RWPE2 (cell line): ENCODE data around the gene KPTN.

Experiments used
- ATAC-seq: fragments of 200-7000 bp; cut with Tn5 transposase; 3 replicates; pipeline ENCODE4 v1.9.1; 2021; ENCODE audit warnings: low read depth
- DNase-seq: peaks from one replicate; pipeline ENCODE4 v3.0.0-alpha.2; 2020; ENCODE audit warnings: low spot score
- H3K27ac ChIP-seq: fragments of 450-650 bp; 2 replicates; pipeline ENCODE4 v1.5.1; 2017; ENCODE audit warnings: mild to moderate bottlenecking; ENCODE audit not compliant: poor library complexity, severe bottlenecking
- H3K27me3 ChIP-seq: fragments of 250-450 bp; sonication (Bioruptor Pico); 2 replicates; pipeline ENCODE4 v1.5.1; 2021; ENCODE audit warnings: mild to moderate bottlenecking, moderate library complexity; ENCODE audit not compliant: insufficient read depth, poor library complexity, severe bottlenecking
- H3K36me3 ChIP-seq: fragments of 250-450 bp; sonication (Bioruptor Pico); 2 replicates; pipeline ENCODE4 v1.5.1; 2020; ENCODE audit warnings: low read depth, mild to moderate bottlenecking, moderate library complexity
- H3K4me1 ChIP-seq: fragments of 250-450 bp; sonication (Bioruptor Pico); 2 replicates; pipeline ENCODE4 v1.5.1; 2021; ENCODE audit warnings: mild to moderate bottlenecking, moderate library complexity; ENCODE audit not compliant: insufficient read depth, poor library complexity, severe bottlenecking
- H3K4me3 ChIP-seq: fragments of 250-450 bp; sonication (Bioruptor Pico); 2 replicates; pipeline ENCODE4 v1.5.1; 2021; ENCODE audit warnings: mild to moderate bottlenecking, moderate library complexity; ENCODE audit not compliant: severe bottlenecking
- H3K9me3 ChIP-seq: fragments of 250-450 bp; sonication (Bioruptor Pico); 2 replicates; pipeline ENCODE4 v1.5.1; 2021; ENCODE audit warnings: mild to moderate bottlenecking, moderate library complexity; ENCODE audit not compliant: severe bottlenecking
- TF ChIP-seq, protein P1 (sequence below): fragments of 450-650 bp; IDR thresholded peaks from one replicate; pipeline ENCODE4 v1.5.1; 2017; ENCODE audit warnings: mild to moderate bottlenecking, moderate library complexity; ENCODE audit not compliant: poor library complexity, severe bottlenecking

The KPTN gene

DNA sequence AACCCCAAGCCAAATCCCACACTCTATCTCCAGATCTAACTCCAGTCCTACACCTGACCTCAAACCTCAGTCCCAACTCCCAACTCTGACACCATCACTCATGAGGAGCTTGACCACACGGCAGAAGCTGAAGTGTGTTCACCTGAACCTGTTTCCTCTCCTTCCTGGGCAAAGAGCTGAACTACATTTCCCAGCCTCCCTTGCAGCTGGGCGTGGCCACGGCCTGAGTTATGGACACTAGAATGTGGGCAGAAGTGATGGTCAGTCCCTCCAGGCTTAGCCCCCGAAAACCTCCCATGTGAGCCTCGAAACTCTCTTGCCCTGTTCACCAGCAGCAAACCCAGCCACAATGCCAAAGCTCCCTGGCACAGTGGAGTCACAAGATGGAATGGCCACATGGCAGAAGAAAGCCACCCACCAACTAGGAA is 45.2 kb downstream of the KPTN start:
- ATAC-seq (peak; percentile 46; the same call in 1 of the 3 replicates), DNase-seq (no peak)
- Histone ChIP-seq H3K36me3 (no peaks in the 10 kb centered on the region), H3K4me1 (no peaks in the 10 kb centered on the region), H3K27ac (no peak overlapping the region), H3K27me3 (no peaks in the 10 kb centered on the region), H3K4me3 (no peak overlapping the region), H3K9me3 (no peaks in the 10 kb centered on the region)
- TF ChIP-seq, protein P1, sequence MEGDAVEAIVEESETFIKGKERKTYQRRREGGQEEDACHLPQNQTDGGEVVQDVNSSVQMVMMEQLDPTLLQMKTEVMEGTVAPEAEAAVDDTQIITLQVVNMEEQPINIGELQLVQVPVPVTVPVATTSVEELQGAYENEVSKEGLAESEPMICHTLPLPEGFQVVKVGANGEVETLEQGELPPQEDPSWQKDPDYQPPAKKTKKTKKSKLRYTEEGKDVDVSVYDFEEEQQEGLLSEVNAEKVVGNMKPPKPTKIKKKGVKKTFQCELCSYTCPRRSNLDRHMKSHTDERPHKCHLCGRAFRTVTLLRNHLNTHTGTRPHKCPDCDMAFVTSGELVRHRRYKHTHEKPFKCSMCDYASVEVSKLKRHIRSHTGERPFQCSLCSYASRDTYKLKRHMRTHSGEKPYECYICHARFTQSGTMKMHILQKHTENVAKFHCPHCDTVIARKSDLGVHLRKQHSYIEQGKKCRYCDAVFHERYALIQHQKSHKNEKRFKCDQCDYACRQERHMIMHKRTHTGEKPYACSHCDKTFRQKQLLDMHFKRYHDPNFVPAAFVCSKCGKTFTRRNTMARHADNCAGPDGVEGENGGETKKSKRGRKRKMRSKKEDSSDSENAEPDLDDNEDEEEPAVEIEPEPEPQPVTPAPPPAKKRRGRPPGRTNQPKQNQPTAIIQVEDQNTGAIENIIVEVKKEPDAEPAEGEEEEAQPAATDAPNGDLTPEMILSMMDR, result no peak

DNA sequence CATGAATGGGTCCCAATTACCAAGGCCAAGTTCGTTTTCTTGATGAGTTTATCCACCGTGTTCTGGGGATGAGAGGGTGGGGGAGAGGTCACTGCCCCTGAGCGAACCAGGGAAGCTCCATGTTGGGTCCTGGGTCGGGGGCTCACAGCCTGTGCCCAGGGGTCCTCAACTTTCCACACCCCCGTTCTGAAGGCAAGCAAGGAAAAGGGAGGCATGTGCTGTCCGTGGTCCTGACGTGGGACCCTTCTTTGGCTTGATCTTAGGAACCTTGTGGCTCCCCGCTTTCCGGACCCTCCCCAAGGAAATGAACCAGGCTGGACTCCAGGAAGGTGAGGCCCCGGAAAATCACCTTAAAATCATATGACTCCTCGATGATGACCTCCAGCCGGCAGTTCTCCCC is 46.5 kb downstream of the KPTN start:
- no peaks in the 10 kb centered on the region for H3K4me1 ChIP-seq
- TF ChIP-seq, protein P1, result no peak
- H3K27ac ChIP-seq, result no peak overlapping the region
- no peaks in the 10 kb centered on the region for H3K9me3 ChIP-seq
- no peak overlapping the region for H3K4me3 ChIP-seq
- DNase-seq (no peak), ATAC-seq (no peak)
- no peaks in the 10 kb centered on the region for H3K36me3 ChIP-seq
- H3K27me3 ChIP-seq, result no peaks in the 10 kb centered on the region

GRCh38 chr19:47436712-47437401 is 47.2 kb downstream of the KPTN start:
- Histone ChIP-seq H3K4me3 (no peak overlapping the region), H3K27ac (no peak overlapping the region), H3K27me3 (no peaks in the 10 kb centered on the region), H3K4me1 (no peaks in the 10 kb centered on the region), H3K9me3 (no peaks in the 10 kb centered on the region), H3K36me3 (no peaks in the 10 kb centered on the region)
- TF ChIP-seq, protein P1, result peak; percentile 83
- DNase-seq (no peak), ATAC-seq (peak; percentile 88)

GRCh38 chr19:47435883-47436417 is 48.1 kb downstream of the KPTN start:
- no peak overlapping the region for H3K4me3 ChIP-seq
- ATAC-seq (no peak), DNase-seq (no peak)
- H3K27me3 ChIP-seq, result no peaks in the 10 kb centered on the region
- no peaks in the 10 kb centered on the region for H3K4me1 ChIP-seq
- H3K9me3 ChIP-seq, result no peaks in the 10 kb centered on the region
- TF ChIP-seq, protein P1, result no peak
- H3K36me3 ChIP-seq, result no peaks in the 10 kb centered on the region
- no peak overlapping the region for H3K27ac ChIP-seq

GRCh38 chr19:47435196-47435595 is 48.8 kb downstream of the KPTN start:
- H3K4me3 ChIP-seq, result no peak overlapping the region
- TF ChIP-seq, protein P1, result no peak
- DNase-seq, result no peak
- no peaks in the 10 kb centered on the region for H3K4me1 ChIP-seq
- H3K27ac ChIP-seq, result no peak overlapping the region
- no peak for ATAC-seq
- H3K27me3 ChIP-seq, result no peaks in the 10 kb centered on the region
- no peaks in the 10 kb centered on the region for H3K36me3 ChIP-seq
- H3K9me3 ChIP-seq, result no peaks in the 10 kb centered on the region
